Measurements from ENCODE around the gene VAV3.
"Not testable (repeated sequence)": the region's sequence is repeated elsewhere in the genome, so short reads cannot be mapped to it uniquely, and the experiment has no call there.

The VAV3 gene

GRCh38 chr1:107883562-107883961 is 81.4 kb downstream of the VAV3 start:
- DNase-seq (ENCODE audit: low spot score), result no peak

GRCh38 chr1:107879927-107880326 is 85.1 kb downstream of the VAV3 start:
- no peak for DNase-seq (ENCODE audit: low spot score)

- no peak for DNase-seq (ENCODE audit: low spot score)
These were observed 85.6 kb downstream of the VAV3 start for GRCh38 chr1:107879346-107879745.

DNA sequence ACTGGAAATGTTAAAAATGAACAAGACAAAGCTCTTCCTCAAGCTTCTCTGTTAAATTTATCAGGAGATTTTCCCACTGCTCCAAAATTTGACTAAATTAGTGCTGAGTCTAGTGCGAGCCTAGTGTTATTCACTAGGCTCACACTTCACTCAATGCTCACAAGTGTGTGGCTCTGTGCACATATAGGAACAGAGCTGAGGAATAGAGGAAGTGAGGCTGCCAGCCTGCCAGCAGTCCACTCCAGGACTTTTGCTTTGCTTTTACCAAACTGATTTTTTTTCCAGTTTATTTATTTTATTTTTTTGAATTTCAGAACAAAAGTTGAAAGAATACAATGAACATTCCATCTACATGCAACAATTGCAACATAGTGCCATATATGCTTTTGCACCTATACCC is 87.2 kb downstream of the VAV3 start:
- no peak for DNase-seq (ENCODE audit: low spot score)

- DNase-seq (ENCODE audit: low spot score), result no peak
These were observed 87.9 kb downstream of the VAV3 start for GRCh38 chr1:107877092-107877491.

DNA sequence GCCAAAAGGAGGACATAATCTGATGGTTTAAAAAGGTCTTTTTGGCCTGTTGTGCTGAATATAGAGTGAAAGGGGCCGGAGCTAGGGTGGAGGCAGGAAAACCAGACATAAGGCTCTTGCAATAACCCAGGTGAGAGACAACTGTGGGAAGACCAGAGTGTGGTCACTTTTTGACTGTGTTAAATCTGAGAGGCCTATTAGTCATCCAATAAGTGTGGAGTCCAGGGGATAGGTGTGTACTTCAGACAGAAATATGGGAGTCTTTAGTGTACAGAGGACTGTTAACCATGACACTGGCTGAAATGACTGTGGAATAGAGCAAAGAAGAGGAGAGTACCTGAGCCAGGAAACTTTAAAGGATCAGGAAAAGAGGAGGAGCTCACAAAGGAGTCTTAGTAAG is 89.3 kb downstream of the VAV3 start:
- DNase-seq (ENCODE audit: low spot score), result no peak

DNA sequence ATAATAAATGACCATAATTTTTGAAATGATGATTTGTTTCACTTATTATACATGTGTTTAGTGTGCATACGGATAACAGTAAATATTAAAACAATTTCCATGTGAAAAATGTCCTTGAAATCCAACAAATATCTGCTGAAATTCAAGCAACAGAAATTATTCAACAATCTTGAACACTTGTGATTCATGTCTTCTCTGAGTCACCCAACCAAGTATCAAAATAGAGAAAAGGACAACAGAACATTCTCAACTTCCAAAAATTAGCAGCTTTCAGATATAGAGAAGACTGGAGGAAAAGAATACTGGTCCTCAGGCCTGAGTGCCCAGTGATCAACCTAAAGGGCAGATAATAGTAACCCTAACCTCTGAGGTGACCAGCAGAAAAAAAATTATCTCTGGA is 90.8 kb downstream of the VAV3 start:
- no peak for DNase-seq (ENCODE audit: low spot score)

- no peak for DNase-seq (ENCODE audit: low spot score)
These were observed 93.1 kb downstream of the VAV3 start for GRCh38 chr1:107871687-107872395.

DNA sequence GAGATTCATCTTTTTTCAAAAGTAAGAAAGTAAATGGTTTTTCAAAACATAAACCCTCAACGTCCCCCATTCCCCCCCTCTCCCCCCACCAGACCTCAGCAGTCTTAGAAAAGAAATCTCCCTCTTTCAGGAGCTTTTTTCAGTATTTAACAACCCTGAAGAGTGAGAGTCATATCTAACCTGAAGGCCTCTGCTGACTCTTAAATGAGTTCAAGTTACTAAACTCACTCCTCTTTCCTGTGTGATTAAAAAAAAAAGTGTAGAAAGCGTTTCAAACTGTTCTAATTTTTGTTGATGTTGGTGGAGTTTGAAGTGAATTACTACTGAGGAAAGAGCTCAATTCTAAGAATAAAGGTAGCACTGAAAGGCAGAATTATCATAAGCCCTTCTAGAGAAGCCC is 93.7 kb downstream of the VAV3 start:
- DNase-seq (ENCODE audit: low spot score), result no peak

DNA sequence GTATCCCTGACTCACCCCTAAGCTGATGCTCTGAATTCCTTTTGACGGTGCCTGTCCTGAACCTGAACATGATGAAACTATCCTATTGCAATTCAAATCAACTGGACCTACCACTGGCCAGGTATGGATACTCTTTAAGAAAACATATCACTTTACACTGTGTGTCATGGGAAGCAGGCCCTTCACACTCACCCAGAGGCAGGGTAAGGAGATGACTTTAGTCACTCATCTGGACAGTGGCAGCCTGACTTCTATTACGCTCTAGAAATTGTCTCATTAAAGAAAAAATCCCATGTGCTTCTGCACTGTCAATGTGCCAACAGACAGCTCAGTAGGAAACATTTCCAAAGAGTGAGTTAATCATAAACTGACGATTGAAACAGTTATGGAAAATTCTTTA is 94.3 kb downstream of the VAV3 start:
- no peak for DNase-seq (ENCODE audit: low spot score)

- no peak for DNase-seq (ENCODE audit: low spot score)
These were observed 97.1 kb downstream of the VAV3 start for GRCh38 chr1:107867897-107868296.

- DNase-seq (ENCODE audit: low spot score), result no peak
These were observed 97.6 kb downstream of the VAV3 start for GRCh38 chr1:107867422-107867821.

GRCh38 chr1:107866870-107867269 is 98.1 kb downstream of the VAV3 start:
- DNase-seq (ENCODE audit: low spot score), result no peak

DNA sequence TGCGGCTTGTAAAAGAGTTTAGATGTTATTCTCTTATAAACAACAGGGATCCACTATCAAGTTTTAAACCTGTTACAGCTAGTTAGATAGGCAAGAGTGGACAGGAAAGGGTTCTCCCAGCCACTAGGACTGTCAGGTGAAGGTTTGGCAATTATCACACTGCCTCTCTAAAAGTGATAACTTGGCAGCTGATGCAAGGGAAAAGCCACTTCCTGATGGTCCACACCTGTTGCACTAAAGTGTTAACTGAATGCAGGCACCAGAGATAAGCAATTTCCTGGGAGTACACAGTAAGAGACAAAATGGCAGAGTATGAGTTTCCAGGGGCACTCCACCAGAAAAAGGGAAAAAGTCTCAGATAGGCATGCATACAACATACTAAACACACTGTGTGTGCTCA is 99.4 kb downstream of the VAV3 start:
- DNase-seq (ENCODE audit: low spot score), result no peak

GRCh38 chr1:107863342-107863741 is 101.6 kb downstream of the VAV3 start:
- DNase-seq (ENCODE audit: low spot score), result no peak

DNA sequence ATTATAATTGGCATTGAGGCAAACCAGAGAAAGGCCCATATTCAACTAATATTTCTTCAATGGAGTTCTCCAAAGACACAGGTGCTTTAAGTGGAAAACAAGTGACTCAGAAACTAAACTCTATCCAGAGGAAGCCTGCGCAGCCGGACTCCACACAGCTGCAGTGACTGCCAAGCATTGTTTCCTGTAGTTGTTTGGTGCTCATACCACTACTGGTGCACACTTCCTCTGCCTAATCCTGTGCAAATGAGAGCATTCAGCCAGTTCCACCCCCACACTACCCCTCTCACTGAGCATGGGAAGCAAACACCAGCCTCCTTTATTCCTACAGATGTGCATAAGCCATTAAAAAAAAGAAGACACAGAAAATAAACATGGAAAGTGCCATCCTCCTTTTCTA is 102.9 kb downstream of the VAV3 start:
- peak; percentile 94 for DNase-seq (ENCODE audit: low spot score)

GRCh38 chr1:107858323-107858722 is 106.7 kb downstream of the VAV3 start:
- no peak for DNase-seq (ENCODE audit: low spot score)

DNA sequence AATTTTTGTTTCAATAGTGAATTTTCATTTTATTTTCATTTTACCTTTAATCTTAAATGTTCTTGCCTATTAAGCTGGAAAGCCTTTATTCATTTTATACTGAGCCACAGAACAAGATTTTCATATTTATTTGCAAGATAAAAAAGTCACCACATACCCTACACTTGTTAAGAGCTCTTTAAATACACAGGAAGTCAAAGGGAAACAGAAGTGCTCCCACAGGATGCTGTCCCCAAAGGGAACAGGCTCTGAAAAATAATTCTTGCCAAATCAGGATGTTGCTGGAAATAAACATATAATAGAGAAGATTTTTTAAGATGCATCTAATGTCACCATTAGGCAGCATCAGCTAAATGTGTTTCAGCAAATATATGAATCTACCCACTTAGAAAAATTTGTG is 113.6 kb downstream of the VAV3 start:
- DNase-seq (ENCODE audit: low spot score), result peak; percentile 21

DNA sequence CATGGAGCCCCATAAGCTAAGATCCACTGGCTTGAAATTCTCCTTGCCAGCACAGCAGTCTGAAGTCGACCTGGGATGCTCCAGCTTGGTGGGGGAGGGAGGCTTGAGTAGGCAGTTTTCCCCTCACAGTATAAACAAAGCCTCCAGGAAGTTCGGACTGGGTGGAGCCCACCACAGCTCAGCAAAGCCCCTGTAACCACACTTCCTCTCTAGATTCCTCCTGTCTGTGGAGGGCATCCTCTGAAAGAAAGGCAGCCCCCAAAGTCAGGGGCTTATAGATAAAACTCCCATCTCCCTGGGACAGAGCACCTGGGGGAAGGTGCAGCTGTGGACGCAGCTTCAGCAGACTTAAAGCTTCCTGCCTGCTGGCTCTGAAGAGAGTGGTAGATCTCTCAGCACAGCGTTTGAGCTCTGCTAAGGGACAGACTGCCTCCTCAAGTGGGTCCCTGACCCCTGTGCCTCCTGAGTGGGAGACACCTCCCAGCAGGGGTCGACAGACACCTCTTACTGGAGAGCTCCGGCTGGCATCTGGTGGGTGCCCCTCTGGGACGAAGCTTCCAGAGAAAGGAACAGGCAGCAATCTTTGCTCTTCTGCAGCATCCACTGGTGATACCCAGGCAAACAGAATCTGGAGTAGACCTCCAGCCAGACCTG is 120.3 kb downstream of the VAV3 start:
- DNase-seq (ENCODE audit: low spot score), result not testable (repeated sequence)

DNA sequence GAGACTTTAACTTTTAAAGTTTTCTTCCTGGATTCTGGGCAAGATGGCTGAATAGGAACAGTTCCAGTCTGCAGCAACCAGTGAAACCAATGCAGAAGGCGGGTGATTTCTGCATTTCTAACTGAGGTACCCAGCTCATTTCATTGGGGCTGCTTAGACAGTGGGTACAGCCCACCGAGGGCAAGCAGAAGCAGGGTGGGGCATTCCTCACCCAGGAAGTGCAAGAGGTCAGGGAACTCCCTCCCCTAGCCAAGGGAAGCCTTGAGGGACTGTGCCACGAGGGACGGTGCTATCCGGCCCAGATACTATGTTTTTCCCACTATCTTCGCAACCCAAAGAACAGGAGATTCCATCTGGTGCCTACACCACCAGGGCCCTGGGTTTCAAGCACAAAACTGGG is 121.0 kb downstream of the VAV3 start:
- no peak for DNase-seq (ENCODE audit: low spot score)

- DNase-seq (ENCODE audit: low spot score), result no peak
These were observed 122.7 kb downstream of the VAV3 start for GRCh38 chr1:107842241-107842640.

DNA sequence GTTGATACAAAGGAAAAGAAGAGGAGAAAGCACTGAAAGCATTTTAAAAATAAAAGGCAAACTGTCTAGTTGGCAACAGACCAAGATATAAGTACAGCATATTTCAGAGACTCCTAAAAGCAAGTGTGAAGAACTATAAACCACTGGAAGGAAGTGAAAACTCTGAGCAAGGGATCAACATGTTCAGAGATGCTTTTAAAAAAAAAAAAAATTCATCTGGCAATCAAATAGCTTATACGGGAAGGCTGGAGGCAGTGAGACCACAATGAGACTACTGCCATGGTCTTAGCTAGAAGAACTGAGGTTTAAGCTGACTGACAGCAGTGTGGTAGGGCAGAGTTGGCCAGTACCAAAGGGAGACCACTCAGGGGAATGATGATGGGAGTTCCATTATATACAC is 124.3 kb downstream of the VAV3 start:
- DNase-seq (ENCODE audit: low spot score), result no peak

DNA sequence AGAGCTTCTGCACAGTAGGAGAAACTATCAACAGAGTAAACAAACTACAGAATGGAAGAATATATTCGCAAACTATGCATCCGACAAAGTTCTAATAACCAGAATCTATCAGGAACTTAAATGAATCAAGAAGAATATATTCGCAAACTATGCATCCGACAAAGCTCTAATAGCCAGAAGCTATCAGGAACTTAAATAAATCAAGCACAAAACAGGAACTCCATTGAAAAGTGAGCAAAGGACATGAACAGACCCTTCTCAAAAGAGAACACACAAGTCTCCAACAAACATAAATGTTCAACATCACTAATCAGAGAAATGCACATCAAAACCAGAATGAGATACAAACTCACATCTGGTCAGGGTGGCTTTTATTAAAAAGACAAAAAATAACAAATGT is 126.9 kb downstream of the VAV3 start:
- no peak for DNase-seq (ENCODE audit: low spot score)

DNA sequence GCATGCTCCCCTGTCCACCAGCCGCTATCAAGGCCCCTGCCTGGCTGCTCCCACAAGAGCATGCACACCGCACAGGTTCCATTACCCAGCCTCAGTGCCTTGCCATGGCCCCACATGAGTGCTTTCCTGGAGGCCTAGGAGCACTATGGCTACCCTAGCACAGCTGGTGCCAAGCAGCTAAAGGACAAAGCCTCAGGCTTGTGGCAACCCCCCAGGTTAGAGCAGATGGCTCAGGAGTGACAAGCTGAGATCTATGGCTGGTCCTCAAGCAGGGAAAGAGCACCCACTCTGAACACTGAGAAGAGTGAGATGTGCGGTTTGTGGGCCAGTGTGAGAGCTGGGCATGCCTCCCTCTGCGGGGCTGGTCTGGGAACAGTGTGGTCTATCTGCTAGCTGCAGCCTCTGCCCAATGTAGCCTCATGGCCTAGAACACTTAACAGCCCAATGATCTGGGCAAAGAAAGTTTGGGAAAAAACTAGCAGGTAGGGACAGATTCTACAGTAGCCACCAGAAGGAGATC is 129.8 kb downstream of the VAV3 start:
- DNase-seq (ENCODE audit: low spot score), result no peak

Measured in kidney capillary endothelial cell (primary cell).